ENCODE measurements around the gene JDP2.
A peak's percentile ranks its signal among the peaks of the same experiment; 100 is the strongest.

JDP2 gene

DNA sequence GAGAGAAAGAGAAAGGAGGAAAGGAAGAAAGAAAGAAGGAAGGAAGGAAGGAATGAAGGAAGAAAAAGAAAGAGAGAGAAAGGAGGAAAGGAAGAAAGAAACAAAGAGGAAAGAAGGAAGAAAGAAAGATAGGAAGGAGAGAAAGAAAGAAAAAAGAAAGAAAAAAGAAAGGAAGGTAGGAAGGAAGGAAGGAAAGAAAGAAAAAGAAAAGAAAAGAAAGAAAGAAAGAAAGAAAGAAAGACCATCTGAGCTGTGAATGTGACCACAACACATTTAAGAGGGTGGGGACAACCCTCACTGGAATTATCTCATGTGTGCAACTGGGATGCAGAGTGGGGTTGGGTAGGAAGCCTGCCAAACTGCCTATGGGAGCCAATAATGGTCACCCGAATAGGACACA, 58.5 kb downstream of the JDP2 start:
- no peak for DNase-seq (ENCODE audit: low read depth)
- H3K4me3 ChIP-seq (ENCODE audit: control insufficient read depth, low read depth, low read length) = no peak overlapping the region
- TF ChIP-seq, protein P1, sequence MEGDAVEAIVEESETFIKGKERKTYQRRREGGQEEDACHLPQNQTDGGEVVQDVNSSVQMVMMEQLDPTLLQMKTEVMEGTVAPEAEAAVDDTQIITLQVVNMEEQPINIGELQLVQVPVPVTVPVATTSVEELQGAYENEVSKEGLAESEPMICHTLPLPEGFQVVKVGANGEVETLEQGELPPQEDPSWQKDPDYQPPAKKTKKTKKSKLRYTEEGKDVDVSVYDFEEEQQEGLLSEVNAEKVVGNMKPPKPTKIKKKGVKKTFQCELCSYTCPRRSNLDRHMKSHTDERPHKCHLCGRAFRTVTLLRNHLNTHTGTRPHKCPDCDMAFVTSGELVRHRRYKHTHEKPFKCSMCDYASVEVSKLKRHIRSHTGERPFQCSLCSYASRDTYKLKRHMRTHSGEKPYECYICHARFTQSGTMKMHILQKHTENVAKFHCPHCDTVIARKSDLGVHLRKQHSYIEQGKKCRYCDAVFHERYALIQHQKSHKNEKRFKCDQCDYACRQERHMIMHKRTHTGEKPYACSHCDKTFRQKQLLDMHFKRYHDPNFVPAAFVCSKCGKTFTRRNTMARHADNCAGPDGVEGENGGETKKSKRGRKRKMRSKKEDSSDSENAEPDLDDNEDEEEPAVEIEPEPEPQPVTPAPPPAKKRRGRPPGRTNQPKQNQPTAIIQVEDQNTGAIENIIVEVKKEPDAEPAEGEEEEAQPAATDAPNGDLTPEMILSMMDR (conservative IDR thresholded peaks at IDR 0.05; ENCODE audit: control insufficient read depth, insufficient read depth, low read depth, low read length) = no peak

DNA sequence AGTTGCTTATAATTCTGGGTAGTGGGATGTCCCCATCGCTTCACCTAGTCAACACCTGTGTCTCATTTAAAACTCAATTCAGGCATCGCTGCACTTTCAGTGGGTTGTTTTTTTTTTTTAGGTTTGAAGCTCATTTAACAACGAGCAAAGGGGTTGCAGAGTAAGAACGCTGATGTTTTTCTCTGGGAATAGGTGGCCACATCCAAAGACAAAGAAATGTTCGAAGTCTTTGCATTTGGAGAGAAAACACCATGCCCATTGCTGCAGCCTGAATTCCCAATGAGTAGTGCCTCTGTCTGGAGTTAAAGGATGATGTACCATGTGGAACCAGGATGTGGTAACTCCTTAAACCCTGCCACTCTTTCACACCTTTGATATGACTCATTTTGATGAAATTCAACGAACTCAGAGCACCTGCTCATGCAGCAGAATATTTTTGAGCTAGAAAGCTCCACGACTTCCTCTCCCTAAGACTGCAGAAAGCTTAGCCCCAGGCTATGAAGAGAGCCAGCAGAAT, 59.4 kb downstream of the JDP2 start:
- no peak for DNase-seq (ENCODE audit: low read depth)
- no peak overlapping the region for H3K4me3 ChIP-seq (ENCODE audit: control insufficient read depth, low read depth, low read length)
- TF ChIP-seq, protein P1 (conservative IDR thresholded peaks at IDR 0.05; ENCODE audit: control insufficient read depth, insufficient read depth, low read depth, low read length) = no peak

DNA sequence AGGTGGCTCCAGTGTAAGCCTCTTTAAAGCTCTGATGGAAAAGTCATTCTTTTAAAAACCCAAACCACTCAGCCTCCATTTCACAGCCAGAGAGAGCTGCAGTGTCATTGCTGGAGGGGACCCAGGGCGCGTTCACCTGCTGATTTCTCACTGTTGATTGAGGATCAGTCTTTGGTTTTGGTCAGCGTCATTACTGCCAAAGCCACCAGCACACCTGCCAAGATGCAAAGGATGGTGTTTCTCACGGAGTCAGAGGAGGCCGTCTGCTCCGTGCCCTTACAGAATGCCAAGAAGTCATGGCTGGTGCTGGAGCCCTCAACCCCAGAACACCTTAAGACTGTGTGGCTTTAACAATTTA, 61.6 kb downstream of the JDP2 start:
- DNase-seq (ENCODE audit: low read depth) = no peak
- TF ChIP-seq, protein P1 (conservative IDR thresholded peaks at IDR 0.05; ENCODE audit: control insufficient read depth, insufficient read depth, low read depth, low read length) = no peak
- no peak overlapping the region for H3K4me3 ChIP-seq (ENCODE audit: control insufficient read depth, low read depth, low read length)

DNA sequence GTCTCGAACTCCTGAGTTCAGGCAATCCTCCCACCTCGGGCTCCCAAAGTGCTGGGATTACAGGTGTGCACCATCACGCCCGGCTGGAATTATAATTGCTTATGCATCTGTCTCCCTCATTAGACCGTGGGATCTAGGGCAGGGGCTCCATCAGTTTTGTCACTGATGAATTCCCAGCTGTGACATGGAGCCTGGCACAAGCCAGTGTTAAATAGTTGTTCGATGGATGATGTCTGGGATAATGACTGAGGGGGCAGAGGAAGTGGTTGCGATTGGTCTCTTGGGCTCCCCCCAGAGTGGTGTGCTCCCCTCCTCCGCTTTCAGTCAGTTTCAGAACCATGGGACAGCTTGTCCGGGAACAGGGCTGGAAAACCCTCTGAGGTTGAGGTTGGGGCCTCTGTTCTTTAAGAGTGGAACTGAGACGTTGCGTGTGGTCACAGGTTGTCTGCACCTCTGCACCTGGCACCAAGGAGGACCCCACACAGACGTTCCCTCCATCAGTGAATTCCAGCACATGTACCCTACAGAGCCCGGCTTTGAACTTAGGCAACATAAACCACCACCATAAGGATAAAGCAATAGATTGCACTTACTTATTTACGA, 63.7 kb downstream of the JDP2 start:
- TF ChIP-seq, protein P1 (conservative IDR thresholded peaks at IDR 0.05; ENCODE audit: control insufficient read depth, insufficient read depth, low read depth, low read length) = no peak
- DNase-seq (ENCODE audit: low read depth) = no peak
- H3K4me3 ChIP-seq (ENCODE audit: control insufficient read depth, low read depth, low read length) = no peak overlapping the region

DNA sequence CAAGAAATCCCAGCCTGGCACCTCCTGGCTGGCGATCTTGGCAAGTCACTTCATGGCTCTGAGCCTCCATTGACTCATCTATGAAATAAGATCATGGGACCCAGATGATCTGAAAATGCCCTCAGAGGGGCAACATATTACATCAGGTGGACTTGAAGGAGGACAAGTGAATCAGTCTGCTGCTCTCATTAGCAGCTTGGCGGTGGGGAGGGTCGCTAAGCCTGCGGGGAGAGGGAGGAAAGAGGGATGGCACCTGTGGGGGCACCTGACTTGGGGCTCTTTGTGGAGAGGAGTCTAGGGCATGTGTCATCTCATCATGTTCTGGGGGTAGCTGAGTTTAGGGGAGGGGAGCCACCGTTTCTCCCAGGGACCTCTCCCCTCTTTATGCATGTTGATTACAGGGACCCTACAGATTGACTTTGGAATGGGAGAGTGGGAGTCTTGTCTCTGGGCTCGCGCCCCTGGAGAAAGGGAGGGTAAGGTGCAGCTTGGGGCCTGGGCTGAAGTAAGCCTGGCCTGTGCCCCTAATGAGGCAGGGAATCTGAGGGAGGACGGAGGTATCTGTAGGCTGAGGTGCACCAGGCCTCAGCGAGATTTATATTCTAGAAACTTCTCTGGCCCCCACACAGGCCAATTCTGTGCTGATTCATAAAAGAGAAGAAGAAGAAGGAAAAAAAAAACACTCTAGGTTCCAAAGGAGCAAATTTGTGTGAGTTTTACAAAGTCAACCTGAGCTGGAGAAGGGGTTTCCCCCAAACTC, 65.2 kb downstream of the JDP2 start:
- TF ChIP-seq, protein P1 (conservative IDR thresholded peaks at IDR 0.05; ENCODE audit: control insufficient read depth, insufficient read depth, low read depth, low read length) = no peak
- DNase-seq (ENCODE audit: low read depth) = peak; percentile 19
- H3K4me3 ChIP-seq (ENCODE audit: control insufficient read depth, low read depth, low read length) = no peak overlapping the region

DNA sequence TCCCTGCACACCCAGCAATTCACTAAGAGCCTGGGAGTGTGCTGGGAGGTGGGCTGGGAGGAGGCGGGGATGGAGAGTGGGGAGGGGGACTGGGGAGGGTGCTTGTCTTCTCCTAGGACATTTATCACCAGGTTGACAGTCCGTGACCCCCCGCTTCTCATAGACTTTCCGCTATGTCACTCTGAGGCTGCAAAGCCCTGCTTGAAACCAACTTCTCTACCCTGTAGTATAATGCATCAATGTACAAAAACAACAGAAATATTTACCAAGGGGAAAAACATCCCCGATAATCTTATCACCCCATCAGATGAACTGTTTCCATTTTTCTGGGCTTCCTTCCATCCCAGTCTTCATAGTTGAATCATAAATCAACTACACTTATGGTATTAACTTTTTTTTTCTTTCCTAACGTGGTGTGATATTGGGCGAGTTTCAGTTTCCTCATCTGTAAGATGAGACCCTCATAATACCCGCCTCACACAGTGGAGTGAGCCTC, 65.8 kb downstream of the JDP2 start:
- TF ChIP-seq, protein P1 (conservative IDR thresholded peaks at IDR 0.05; ENCODE audit: control insufficient read depth, insufficient read depth, low read depth, low read length) = no peak
- no peak overlapping the region for H3K4me3 ChIP-seq (ENCODE audit: control insufficient read depth, low read depth, low read length)

More for the DNA sequence above, 65.8 kb downstream of the JDP2 start:
- DNase-seq (ENCODE audit: low read depth) = no peak

All from fibroblast of mammary gland (primary cell).